Neuron (in vitro differentiated cells): ENCODE measurements around the gene PLCB2.
A peak's percentile ranks its signal among the peaks of the same experiment; 100 is the strongest.

Source experiments
- H2AFZ ChIP-seq: one replicate; pipeline ENCODE4 v1.6.1; 2013; ENCODE audit warnings: low read depth, mild to moderate bottlenecking, inconsistent platforms, low read length, moderate library complexity
- H3K27me3 ChIP-seq: one replicate; pipeline ENCODE4 v1.6.1; 2013; ENCODE audit warnings: low read length; ENCODE audit not compliant: insufficient read depth
- H3K36me3 ChIP-seq: one replicate; pipeline ENCODE4 v1.6.1; 2013; ENCODE audit warnings: low read length; ENCODE audit not compliant: insufficient read depth
- H3K4me1 ChIP-seq: one replicate; pipeline ENCODE4 v1.6.1; 2013; ENCODE audit warnings: low read length; ENCODE audit not compliant: insufficient read depth
- H3K4me3 ChIP-seq: 2 replicates; pipeline ENCODE4 v1.5.1; 2013; ENCODE audit warnings: mild to moderate bottlenecking, low read length, moderate library complexity
- H3K9me3 ChIP-seq: one replicate; pipeline ENCODE4 v1.6.1; 2013; ENCODE audit warnings: low read length

The PLCB2 gene

DNA sequence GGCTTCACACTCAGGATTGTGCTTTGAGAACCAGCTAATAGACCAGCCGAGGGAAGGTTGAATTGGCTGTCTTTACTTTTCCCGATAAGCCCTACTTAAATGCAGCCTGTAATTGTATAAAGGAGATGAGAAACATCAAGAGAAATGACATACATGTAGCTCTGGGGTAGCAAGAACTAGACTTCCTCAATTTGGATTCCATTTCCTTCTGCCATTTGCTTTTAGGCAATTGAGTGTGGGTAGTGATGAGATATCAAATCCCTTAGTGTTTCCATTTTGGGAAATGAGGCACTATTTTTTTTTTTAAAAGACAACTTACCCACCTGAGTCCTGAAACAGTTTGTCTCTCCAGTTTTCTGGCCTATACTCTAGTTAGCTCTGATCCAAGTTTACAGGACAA lies 18.0 kb upstream of the PLCB2 start:
- Histone ChIP-seq H3K9me3 (no peaks in the 10 kb centered on the region), H3K4me3 (no peak overlapping the region), H3K36me3 (no peaks in the 10 kb centered on the region), H3K27me3 (peaks cover 9% of the 10 kb centered on the region), H2AFZ (no peak overlapping the region), H3K4me1 (peaks cover 77% of the 10 kb centered on the region)

DNA sequence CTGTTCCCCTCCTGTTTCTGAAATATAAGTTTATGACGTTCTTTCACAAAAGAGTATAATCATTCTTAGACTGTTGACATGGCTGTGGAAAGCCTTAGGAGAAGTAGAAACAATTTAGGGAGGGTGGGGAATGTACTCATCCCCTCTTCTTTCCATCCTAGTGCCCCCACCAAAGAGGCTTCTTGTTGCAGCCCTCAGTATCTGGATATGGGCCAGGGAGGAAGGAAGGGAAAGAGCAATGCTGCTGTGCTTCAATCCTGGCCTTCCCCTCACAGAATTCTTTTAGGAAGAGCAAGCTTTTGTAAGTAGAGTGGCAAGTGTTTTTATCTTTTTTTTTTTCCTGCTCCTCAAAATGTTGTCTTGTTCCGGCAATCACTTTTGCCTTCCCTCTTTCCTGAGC lies 17.5 kb upstream of the PLCB2 start:
- no peaks in the 10 kb centered on the region for H3K36me3 ChIP-seq
- H3K9me3 ChIP-seq = no peaks in the 10 kb centered on the region
- peak overlapping the region; percentile 82 for H3K4me3 ChIP-seq
- peaks cover 76% of the 10 kb centered on the region for H3K4me1 ChIP-seq
- no peak overlapping the region for H2AFZ ChIP-seq
- H3K27me3 ChIP-seq = peaks cover 9% of the 10 kb centered on the region

DNA sequence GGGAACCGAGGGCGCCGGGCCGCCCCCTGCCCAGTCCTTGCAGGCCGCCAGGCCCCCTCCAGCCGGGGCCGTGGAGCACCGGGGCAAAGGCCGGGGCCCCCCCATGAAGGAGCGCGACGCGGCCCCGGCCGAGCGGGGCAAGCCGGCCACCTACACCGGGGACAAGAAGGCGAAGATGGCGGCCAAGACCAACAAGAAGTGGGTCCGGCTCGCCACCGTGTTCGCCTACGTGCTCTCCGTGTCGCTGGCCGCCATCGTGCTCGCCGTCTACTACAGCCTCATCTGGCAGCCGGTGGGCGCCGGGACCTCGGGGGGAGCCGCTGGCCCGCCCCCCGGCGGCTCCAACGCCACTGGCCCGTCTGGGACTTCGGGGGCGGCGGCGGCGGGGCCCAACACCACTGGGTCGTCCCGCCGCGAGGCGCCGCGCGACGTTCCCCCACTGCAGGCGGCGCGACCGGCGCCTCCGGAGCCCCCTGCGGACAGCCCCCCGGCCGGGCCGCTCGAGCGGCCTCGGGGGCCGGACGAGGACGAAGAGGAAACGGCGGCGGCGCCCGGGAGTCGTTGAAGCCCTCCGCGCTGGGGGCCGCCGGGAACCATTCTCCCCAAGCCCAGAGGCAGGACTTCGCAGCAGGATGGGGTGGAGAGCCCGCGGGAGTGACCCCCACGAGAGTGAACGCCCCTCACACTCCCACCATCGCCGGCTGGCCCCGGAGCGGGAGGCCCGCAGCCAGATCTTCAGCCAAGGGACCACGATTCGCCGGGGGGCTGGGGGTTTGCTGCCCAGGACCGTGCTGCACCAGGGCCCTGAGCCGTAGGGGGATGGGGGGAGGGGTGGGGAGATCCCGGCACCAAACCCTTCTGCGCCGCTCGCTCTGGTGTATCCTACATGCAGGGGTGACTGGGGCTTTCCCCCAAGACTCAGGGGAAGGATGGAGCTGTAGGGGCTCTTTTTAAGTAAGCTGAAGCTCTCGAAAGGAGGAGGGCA lies 16.5 kb upstream of the PLCB2 start:
- Histone ChIP-seq H3K4me3 (peak overlapping the region; percentile 82), H3K4me1 (peaks cover 66% of the 10 kb centered on the region), H3K36me3 (no peaks in the 10 kb centered on the region), H3K27me3 (peaks cover 9% of the 10 kb centered on the region), H3K9me3 (no peaks in the 10 kb centered on the region), H2AFZ (no peak overlapping the region)

DNA sequence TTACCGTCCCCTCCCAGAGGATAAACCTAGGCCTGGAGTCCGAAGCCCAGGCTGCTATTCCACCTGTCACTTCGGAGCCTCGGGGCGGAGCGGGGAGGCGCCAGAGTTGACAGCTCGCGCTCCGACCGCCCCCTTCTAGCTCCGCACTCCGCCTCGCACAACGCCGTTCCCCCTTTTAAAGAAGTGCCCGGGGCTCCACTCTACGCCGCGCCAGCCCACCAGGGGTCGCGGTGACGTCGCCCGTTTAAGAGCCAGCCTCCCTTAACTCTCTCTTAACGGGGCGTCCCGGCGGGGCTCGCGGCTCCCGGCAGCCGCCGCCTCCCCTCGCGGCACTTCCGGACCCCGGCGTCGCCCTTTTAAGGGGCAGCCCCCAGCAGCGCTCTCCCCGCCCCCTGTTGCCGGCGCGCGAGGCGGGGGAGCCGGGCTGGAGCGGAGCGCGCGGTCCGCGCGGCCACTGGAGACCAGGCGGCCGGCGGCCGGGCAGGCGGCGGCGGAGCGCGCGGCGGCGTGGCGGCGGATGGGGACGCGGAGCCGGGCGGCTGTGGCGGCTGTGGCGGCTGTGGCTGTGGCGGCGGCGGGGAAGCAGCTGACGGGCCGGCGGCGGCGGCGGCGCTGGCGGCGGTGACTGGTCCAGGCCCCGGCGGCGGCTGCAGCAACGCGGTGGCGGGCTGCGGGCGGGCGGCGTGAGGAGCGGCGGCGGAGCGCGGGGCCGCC lies 15.7 kb upstream of the PLCB2 start, which contains the start of gene INAFM2:
TSS of gene INAFM2 (plus strand) at position 454 of the 714 bp plus-strand sequence. CDS start 364 bp downstream, outside the sequence.
- Histone ChIP-seq H3K9me3 (no peaks in the 10 kb centered on the region), H3K27me3 (peaks cover 9% of the 10 kb centered on the region), H2AFZ (no peak within 1 kb of the TSS), H3K4me3 (peak within 1 kb of the TSS; percentile 82), H3K4me1 (peaks cover 60% of the 10 kb centered on the region), H3K36me3 (no peaks in the 10 kb centered on the region)

DNA sequence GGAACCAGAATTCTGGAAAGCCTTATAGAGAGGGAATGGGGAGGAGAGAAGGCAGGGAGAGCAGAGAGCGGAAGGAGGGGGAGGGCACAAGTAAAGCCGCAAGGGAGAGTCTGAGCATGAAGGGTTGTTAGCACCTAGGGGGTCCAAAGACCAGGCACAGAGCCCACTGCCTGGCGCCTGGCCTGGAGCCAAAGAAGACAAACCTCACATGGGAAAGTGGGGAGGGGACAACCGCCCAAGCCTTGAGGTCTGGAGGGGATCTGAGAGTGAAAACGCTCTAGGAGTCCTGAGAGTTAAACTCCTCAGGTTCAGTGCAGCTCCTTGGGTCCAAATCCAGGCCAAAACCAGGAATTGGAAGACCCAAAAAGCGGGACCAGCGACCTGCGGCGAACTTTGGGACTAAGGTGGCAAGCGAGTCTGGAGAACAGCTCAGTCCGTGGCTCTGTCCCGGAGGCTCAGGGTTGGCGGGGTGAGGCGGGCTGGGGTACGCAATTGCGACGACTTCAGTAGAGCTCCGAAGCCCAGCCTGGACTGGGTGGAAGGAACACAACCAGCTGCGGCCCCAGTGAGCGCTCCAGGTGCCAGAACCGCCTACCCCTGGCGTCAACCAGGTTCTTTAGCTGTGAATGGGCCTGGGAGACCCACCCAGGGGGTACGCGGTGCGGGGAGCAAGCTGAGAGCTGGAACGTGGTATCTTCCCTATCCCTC lies 14.9 kb upstream of the PLCB2 start:
- Histone ChIP-seq H2AFZ (no peak overlapping the region), H3K4me3 (peak overlapping the region; percentile 82), H3K9me3 (no peaks in the 10 kb centered on the region), H3K4me1 (peaks cover 53% of the 10 kb centered on the region), H3K27me3 (peaks cover 9% of the 10 kb centered on the region), H3K36me3 (no peaks in the 10 kb centered on the region)

DNA sequence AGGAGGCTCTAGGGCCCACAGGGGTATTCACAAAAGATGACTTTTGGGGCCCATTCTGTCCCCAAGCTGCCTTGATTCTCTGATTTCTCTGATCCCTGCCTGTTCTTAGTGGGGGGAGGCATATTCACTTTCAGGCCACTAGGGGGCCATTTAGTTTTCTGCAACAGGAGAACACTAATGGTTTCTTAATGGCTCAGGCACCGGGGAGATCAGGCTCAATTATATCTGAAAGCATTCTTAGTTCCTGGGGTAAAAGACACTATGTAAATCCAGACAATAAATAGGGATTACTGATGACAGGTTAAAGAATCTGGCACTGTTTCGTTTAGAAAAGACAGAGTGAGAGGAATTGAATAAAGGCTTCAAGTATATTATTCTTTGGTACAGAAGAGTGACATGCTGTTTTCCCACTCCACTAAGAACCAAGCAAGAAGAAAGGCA lies 13.2 kb upstream of the PLCB2 start:
- peaks cover 13% of the 10 kb centered on the region for H3K27me3 ChIP-seq
- H3K4me3 ChIP-seq = no peak overlapping the region
- H3K36me3 ChIP-seq = no peaks in the 10 kb centered on the region
- H3K9me3 ChIP-seq = no peaks in the 10 kb centered on the region
- H2AFZ ChIP-seq = no peak overlapping the region
- peaks cover 37% of the 10 kb centered on the region for H3K4me1 ChIP-seq

DNA sequence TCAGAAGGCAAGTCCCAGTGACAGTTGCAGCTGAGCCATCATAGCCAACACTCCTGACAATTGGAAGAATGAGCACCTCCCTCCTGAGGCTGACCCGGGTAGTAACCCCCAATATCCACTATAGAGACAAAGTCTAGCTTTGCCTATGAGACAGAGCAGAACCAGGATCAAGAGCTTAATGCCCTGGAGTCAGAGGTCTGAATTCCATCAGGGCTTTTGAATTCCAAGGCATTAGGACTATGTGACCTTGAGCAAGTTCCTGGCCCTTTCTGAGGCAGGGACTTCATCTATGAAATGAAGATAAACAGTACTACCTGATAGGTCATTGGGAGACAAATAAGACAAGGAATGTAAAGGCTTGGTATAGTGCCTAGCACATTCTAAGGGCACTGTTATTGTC lies 12.7 kb upstream of the PLCB2 start:
- Histone ChIP-seq H3K27me3 (peaks cover 14% of the 10 kb centered on the region), H3K4me3 (no peak overlapping the region), H3K4me1 (peaks cover 31% of the 10 kb centered on the region), H2AFZ (no peak overlapping the region), H3K36me3 (no peaks in the 10 kb centered on the region), H3K9me3 (no peaks in the 10 kb centered on the region)

DNA sequence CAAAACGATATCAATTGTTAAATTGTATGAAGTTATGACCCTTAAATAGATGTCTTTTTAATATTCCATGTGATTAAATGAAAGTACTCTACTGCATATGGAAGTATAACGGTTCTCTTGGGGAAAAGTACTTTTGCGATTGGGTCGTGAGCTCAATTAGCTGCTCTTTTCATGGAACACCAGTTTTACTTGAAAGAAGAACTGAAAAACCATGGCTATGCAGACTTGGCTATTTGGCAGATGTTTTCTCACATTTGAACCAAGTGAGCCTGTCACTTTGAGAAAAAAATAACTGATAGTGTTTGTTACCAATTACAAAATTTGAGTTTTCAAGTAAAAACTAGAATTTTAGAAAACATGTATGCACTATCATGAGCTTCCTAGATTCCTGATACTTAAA lies 9.8 kb upstream of the PLCB2 start:
- H2AFZ ChIP-seq = no peak overlapping the region
- H3K36me3 ChIP-seq = no peaks in the 10 kb centered on the region
- no peaks in the 10 kb centered on the region for H3K9me3 ChIP-seq
- peaks cover 10% of the 10 kb centered on the region for H3K27me3 ChIP-seq
- no peak overlapping the region for H3K4me3 ChIP-seq
- peaks cover 15% of the 10 kb centered on the region for H3K4me1 ChIP-seq

DNA sequence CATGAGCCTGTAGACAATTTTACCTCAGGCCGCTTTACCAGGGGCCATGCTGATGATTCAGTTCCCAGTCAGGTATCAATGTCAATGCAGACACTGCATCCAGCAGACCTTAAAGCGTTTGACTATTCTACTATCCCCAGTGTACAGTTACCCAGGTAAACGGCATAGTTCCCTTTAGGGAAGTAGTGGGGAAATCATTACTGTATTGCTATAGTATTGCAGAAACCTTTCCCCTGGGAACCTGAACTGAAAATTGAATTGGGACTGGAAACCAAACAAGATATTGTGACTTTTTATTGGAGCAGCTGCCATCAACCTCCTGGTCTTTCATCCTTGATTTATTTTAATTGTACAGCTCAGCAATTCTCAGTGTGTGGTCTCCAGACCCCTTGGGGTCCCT lies 9.2 kb upstream of the PLCB2 start:
- Histone ChIP-seq H2AFZ (no peak overlapping the region), H3K27me3 (peaks cover 5% of the 10 kb centered on the region), H3K36me3 (no peaks in the 10 kb centered on the region), H3K4me3 (no peak overlapping the region), H3K4me1 (peaks cover 9% of the 10 kb centered on the region), H3K9me3 (no peaks in the 10 kb centered on the region)

DNA sequence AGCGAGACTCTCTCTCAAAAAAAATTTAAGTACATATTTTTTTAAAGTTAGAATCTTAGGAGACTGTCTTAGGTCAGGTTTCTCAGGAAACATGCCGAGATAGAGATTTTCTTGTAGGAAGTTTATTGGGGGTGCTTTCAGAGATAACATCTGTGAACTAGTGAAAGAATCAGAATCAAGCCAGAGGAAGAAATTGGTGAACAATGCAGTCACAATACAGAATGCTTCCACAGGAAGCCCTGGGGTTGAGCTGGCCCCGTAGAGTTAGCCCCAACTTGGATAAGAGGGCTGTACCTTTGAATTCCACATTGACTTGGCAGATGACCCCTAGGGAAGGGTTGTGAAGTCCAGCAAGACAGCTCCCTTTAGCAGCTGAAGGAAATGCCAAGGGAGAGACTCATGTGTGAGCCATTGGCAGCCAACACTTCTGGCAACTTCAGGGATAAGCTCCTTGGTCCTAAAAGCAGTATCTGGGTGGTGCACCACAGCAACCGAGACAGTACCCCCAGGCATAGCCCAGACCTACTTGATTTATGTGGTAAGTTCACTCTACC lies 7.1 kb upstream of the PLCB2 start:
- peaks cover 5% of the 10 kb centered on the region for H3K27me3 ChIP-seq
- no peaks in the 10 kb centered on the region for H3K36me3 ChIP-seq
- no peak overlapping the region for H2AFZ ChIP-seq
- H3K9me3 ChIP-seq = no peaks in the 10 kb centered on the region
- peaks cover 2% of the 10 kb centered on the region for H3K4me1 ChIP-seq
- H3K4me3 ChIP-seq = no peak overlapping the region

DNA sequence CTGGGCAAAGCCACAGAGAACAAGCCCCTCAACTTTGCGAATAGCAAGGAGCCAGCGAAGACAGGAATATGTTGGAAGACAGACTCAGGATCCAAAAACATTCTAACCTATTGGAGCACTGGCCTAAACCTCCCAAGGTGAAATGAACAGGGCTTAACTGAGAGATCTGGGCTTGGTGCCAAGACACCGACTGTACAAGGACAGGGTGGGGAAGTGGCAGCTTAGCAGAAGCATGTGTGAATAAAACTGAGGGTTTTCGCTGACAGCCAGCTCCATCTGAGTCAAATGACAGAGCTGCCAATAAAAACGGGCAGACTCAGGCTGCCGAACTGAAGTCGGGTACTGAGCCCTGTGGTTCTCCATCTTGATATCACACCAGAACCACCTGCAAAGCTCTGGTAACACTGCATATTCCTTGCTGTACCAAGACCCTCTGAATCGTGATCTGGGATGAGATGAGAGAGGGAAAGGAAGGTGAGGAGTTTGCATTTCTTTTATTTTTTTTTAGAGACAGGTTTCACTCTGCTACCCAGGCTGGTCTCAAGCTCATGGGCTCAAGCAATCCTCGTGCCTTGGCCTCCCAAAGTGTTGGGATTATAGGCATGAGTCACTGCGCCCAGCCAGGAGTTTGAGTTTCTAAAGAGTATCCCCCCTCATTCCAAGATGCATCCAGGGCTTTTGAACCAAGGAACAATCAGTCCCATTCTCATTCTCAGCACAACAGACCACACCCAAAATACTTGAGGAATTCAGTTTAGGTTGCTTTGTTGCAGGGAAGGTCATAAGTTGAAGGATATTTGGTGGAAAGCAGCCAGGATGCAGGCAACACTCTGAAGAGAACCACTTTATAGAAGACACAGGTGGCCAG lies 6.0 kb upstream of the PLCB2 start:
- no peaks in the 10 kb centered on the region for H3K36me3 ChIP-seq
- no peaks in the 10 kb centered on the region for H3K9me3 ChIP-seq
- H3K4me3 ChIP-seq = no peak overlapping the region
- peaks cover 5% of the 10 kb centered on the region for H3K27me3 ChIP-seq
- H3K4me1 ChIP-seq = peaks cover 12% of the 10 kb centered on the region
- H2AFZ ChIP-seq = no peak overlapping the region
